ENCODE measurements around the gene AREG. TPM values are rescaled to one million over a fixed set of nuclear protein-coding genes. Genes with fewer than 3 reads are reported as not detected.

The AREG gene
- total RNA-seq, 4 donors from 2014 or later = 16.6 to 51.4 (median 36.3) TPM

GRCh38 chr4:74499986-74500781, 55.2 kb downstream of the AREG start:
- Histone ChIP-seq H3K27me3 (no peaks in the 10 kb centered on the region), H3K4me1 (peaks cover 0 to under 1% (median 0%) of the 10 kb centered on the region in 3 donors), H3K36me3 (no peaks in the 10 kb centered on the region), H3K9me3 (no peaks in the 10 kb centered on the region), H3K4me3 (no peak overlapping the region), H3K27ac (no peak overlapping the region)
- 76 to 89% methylated on average over 2 to 4 of the region's 4 CpGs for whole genome bisulfite sequencing, 2 donors
- TF ChIP-seq, protein P1, sequence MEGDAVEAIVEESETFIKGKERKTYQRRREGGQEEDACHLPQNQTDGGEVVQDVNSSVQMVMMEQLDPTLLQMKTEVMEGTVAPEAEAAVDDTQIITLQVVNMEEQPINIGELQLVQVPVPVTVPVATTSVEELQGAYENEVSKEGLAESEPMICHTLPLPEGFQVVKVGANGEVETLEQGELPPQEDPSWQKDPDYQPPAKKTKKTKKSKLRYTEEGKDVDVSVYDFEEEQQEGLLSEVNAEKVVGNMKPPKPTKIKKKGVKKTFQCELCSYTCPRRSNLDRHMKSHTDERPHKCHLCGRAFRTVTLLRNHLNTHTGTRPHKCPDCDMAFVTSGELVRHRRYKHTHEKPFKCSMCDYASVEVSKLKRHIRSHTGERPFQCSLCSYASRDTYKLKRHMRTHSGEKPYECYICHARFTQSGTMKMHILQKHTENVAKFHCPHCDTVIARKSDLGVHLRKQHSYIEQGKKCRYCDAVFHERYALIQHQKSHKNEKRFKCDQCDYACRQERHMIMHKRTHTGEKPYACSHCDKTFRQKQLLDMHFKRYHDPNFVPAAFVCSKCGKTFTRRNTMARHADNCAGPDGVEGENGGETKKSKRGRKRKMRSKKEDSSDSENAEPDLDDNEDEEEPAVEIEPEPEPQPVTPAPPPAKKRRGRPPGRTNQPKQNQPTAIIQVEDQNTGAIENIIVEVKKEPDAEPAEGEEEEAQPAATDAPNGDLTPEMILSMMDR (IDR thresholded peaks at IDR 0.05) = no peak
- no peak for TF ChIP-seq POLR2A (IDR thresholded peaks at IDR 0.05)
- intact Hi-C loops (cut with DNase I) = no loop called here
- no peak for DNase-seq

GRCh38 chr4:74501579-74501978, 56.6 kb downstream of the AREG start:
- Histone ChIP-seq H3K4me3 (no peak overlapping the region), H3K36me3 (no peaks in the 10 kb centered on the region), H3K27me3 (no peaks in the 10 kb centered on the region), H3K4me1 (peaks cover 0 to 9% (median 5%) of the 10 kb centered on the region in 3 donors), H3K27ac (no peak overlapping the region), H3K9me3 (no peaks in the 10 kb centered on the region)
- no peak for DNase-seq
- intact Hi-C loops (cut with DNase I) = no loop called here
- 60 to 87% methylated on average over 1 of the region's 1 CpG for WGBS, 2 donors
- TF ChIP-seq, protein P1 (IDR thresholded peaks at IDR 0.05) = no peak
- TF ChIP-seq POLR2A (IDR thresholded peaks at IDR 0.05) = no peak

DNA sequence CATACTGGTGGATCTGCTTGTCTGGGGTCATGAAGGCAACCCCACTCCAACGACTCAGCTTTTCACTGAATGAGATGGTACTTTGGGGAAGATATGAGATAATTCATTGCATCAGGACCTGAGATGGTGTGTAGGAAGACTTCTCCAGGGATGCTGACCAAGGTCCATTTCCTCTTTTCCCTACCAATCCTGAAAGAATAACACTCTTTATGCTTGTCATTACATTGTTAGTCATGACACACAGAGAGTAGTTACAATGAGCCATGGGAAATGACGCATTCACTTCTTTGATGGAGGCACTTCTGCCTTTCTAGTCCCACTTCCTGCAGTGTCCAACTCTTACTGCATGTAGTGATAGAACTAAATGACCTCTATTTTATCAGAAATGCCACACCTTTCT, 58.6 kb downstream of the AREG start:
- TF ChIP-seq, protein P1 (IDR thresholded peaks at IDR 0.05) = no peak
- no peak for TF ChIP-seq POLR2A (IDR thresholded peaks at IDR 0.05)
- intact Hi-C loops (cut with DNase I) = no loop called here
- WGBS, 2 donors = 83 to 86% methylated on average over 2 of the region's 2 CpGs
- no peaks in the 10 kb centered on the region for H3K9me3 ChIP-seq
- H3K36me3 ChIP-seq = no peaks in the 10 kb centered on the region
- H3K4me1 ChIP-seq = peaks cover 0 to 9% (median 5%) of the 10 kb centered on the region in 3 donors
- H3K4me3 ChIP-seq = no peak overlapping the region
- H3K27me3 ChIP-seq = no peaks in the 10 kb centered on the region
- no peak overlapping the region for H3K27ac ChIP-seq
- DNase-seq = no peak

DNA sequence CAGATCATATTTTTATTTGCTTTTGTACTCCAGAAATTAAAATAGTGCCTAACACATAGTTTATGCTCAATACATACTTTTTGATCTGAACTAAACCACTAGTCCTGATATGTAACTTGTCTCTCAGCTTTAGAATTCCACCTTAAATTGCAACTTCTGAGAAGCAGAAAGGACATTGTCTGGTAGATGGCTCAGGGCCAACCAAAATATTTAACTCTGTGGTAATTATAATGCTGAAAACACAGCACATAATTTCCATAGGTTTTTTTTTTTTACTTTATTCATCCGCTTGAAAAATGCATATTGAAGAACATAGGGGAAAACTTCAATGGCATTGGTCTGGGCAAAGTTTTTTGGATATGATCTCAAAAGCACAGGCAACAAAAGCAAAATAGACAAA, 59.3 kb downstream of the AREG start:
- Histone ChIP-seq H3K4me1 (peaks cover 0 to 9% (median 5%) of the 10 kb centered on the region in 3 donors), H3K4me3 (no peak overlapping the region), H3K27me3 (no peaks in the 10 kb centered on the region), H3K9me3 (no peaks in the 10 kb centered on the region), H3K27ac (no peak overlapping the region), H3K36me3 (no peaks in the 10 kb centered on the region)
- no peak for TF ChIP-seq POLR2A (IDR thresholded peaks at IDR 0.05)
- TF ChIP-seq, protein P1 (IDR thresholded peaks at IDR 0.05) = no peak
- whole genome bisulfite sequencing, 2 donors = 30 to 33% methylated on average over 1 of the region's 1 CpG
- intact Hi-C loops (cut with DNase I) = no loop called here
- no peak for DNase-seq

Other genes with a start within 250 kb of the AREG start
- 100 to 1,000 TPM in 1 of 4 donors, 10 to 100 TPM in 3; 48.8 to 118 (median 62.7) TPM for gene EPGN, start 136.7 kb upstream of the AREG start, total RNA-seq
- gene EREG, start 80.0 kb upstream of the AREG start, total RNA-seq = 100 to 1,000 TPM in 1 of 4 donors, 10 to 100 TPM in 2, 1 to 10 TPM in 1; 8.0 to 122 (median 11.9) TPM